Small intestine (tissue), 7 donors: ENCODE results near the gene NOL3. TPM values are rescaled to one million over a fixed set of nuclear protein-coding genes. Genes with fewer than 3 reads are reported as not detected.
A peak's percentile ranks its signal among the peaks of the same experiment; 100 is the strongest.

Experiments
- DNase-seq, 2 donors: peaks; one replicate each; pipeline versions ENCODE4 v3.0.0 to v3.0.0-alpha.2; 2013
- FAIRE-seq: peaks from 2 replicates; lab custom pipeline; 2012; peaks lifted over from hg19 to GRCh38; lab: Jason Lieb, UNC
- H3K27ac ChIP-seq, 3 donors: one replicate each; pipeline ENCODE4 v1.5.1; 2013; ENCODE audit warnings: low read length in 2 of 3, mild to moderate bottlenecking in 2 of 3, control low read depth in 1 of 3, inconsistent platforms in 1 of 3, low read depth in 1 of 3, moderate library complexity in 1 of 3
- H3K27me3 ChIP-seq, 3 donors: one replicate each; pipeline ENCODE4 v1.6.1; 2013; ENCODE audit warnings: low read length in 3 of 3, inconsistent platforms in 1 of 3; ENCODE audit not compliant: control insufficient read depth in 3 of 3, insufficient read depth in 3 of 3
- H3K36me3 ChIP-seq, 3 donors: one replicate each; pipeline ENCODE4 v1.6.1; 2013; ENCODE audit warnings: low read length in 3 of 3, inconsistent platforms in 1 of 3, low read depth in 1 of 3, mild to moderate bottlenecking in 1 of 3, moderate library complexity in 1 of 3; ENCODE audit not compliant: control insufficient read depth in 3 of 3, insufficient read depth in 2 of 3
- H3K4me1 ChIP-seq, 3 donors: one replicate each; pipeline ENCODE4 v1.6.1; 2013; ENCODE audit warnings: low read length in 2 of 3, inconsistent platforms in 1 of 3, low read depth in 1 of 3, mild to moderate bottlenecking in 1 of 3, moderate library complexity in 1 of 3; ENCODE audit not compliant: control insufficient read depth in 3 of 3, insufficient read depth in 2 of 3
- H3K4me3 ChIP-seq, 3 donors: one replicate each; pipeline ENCODE4 v1.5.1; 2013; ENCODE audit warnings: low read length in 3 of 3, control low read depth in 1 of 3, inconsistent platforms in 1 of 3, low read depth in 1 of 3, mild to moderate bottlenecking in 1 of 3, moderate library complexity in 1 of 3
- H3K9me3 ChIP-seq, 2 donors: one replicate each; pipeline ENCODE4 v1.6.1; 2013; ENCODE audit warnings: low read depth in 1 of 2, low read length in 1 of 2; ENCODE audit not compliant: control insufficient read depth in 2 of 2, insufficient read depth in 1 of 2
- WGBS, 3 donors: extraction: QIAGEN DNeasy Blood & Tissue Kit; methylation state at CpG; one replicate each; pipeline ENCODE4 v1.1.7; 2013; 5-methylcytosine and 5-hydroxymethylcytosine counted together
- polyA plus RNA-seq, 4 donors: library from polyadenylated mRNA; stranded (reverse) in 3 of 4; unstranded in 1 of 4; fragments of 200-250 nt in 3 of 4; fragments of 120-200 nt in 1 of 4; gene quantifications; one replicate each; pipeline versions ENCODE4 v1.2.1 to v1.2.3, GENCODE V29; 2013
- donor health status: healthy with polysubstance abuse.
- donor health status: control.
- donor health status: control.
- donor health status: Bipolar disorder and iron deficiency.
- donor health status: healthy.

NOL3 gene
- polyA plus RNA-seq, 4 donors: 4.5 to 17.1 (median 9.5) TPM

DNA sequence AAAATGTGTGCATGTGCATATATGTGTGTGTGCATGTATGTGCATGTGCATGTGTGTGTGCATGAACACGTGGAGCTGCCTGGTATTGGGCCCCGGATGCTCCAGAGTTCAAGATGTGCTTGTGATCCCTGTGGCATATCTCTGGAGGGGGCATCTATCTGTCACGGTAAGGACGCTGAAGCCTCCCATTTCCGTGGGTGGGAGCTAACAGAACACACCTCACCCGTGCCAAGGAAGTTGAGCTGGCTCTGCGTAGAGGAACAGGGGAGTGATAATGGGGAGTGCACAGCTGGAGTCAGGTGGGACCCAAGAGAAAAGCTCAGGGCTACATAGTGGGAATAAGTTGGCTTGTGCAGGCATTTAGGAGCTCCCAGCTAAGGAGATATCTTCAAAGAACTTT is 41.3 kb downstream of the NOL3 start:
- H3K36me3 ChIP-seq: peaks cover 0 to 39% (median 0%) of the 10 kb centered on the region in 3 donors
- no peak overlapping the region for H3K27ac ChIP-seq
- no peak for DNase-seq
- 85 to 91% (median 87%) methylated on average over 7 of the region's 7 CpGs for WGBS, 3 donors
- H3K27me3 ChIP-seq: no peaks in the 10 kb centered on the region
- FAIRE-seq: no peak
- H3K4me3 ChIP-seq: no peak overlapping the region
- H3K4me1 ChIP-seq: peaks cover 0 to 5% (median 0%) of the 10 kb centered on the region in 3 donors
- no peaks in the 10 kb centered on the region for H3K9me3 ChIP-seq

GRCh38 chr16:67212766-67213165 is 42.4 kb downstream of the NOL3 start:
- Histone ChIP-seq H3K4me3 (no peak overlapping the region), H3K9me3 (no peaks in the 10 kb centered on the region), H3K27me3 (no peaks in the 10 kb centered on the region), H3K36me3 (peaks cover 0 to 33% (median 0%) of the 10 kb centered on the region in 3 donors), H3K27ac (no peak overlapping the region), H3K4me1 (peaks cover 0 to 5% (median 0%) of the 10 kb centered on the region in 3 donors)
- no peak for DNase-seq
- FAIRE-seq: no peak

DNA sequence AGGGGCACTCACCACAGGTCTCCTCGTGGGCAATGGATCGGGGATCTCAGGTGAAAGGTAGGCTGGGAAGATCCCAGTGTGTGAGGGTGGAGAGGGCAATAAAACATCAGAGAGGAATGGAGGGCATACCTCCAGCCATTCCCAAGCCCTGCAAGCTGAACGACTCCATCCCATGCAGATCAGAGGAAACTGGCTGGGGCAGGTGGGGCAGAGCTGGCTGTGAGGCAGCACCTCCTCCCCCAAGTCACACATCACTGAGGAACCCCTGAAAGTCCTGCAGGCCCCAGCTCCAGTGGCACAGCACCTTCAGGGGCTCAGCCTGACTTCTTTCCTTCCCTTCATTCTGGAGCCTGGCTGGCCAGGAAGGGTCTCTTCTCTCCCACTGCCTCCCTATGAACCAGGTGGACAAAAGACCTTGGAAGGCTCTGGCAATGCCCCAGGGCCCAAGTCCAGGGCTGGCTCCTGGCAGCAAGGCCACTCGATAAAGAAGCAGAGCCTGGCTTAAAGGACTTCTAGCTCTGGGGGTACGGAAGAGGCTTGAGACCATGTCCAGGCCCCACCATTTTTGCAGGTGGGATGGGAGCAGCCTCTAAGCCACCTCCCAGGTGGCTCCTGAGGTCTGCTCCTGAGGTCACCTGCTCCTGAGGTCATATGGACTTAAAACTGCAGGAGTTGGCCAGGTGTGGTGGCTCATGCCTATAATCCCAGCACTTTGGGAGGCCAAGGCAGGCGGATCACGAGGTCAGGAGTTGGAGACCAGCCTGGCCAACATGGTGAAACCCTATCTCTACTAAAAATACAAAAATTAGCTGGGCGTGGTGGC is 43.1 kb downstream of the NOL3 start:
- no peak for DNase-seq
- Histone ChIP-seq H3K9me3 (no peaks in the 10 kb centered on the region), H3K36me3 (peaks cover 0 to 32% (median 0%) of the 10 kb centered on the region in 3 donors), H3K4me1 (peaks cover 0 to 5% (median 0%) of the 10 kb centered on the region in 3 donors), H3K27ac (no peak overlapping the region), H3K4me3 (no peak overlapping the region), H3K27me3 (no peaks in the 10 kb centered on the region)
- no peak for FAIRE-seq
- 54 to 73% (median 56%) methylated on average over 8 of the region's 8 CpGs for WGBS, 3 donors

DNA sequence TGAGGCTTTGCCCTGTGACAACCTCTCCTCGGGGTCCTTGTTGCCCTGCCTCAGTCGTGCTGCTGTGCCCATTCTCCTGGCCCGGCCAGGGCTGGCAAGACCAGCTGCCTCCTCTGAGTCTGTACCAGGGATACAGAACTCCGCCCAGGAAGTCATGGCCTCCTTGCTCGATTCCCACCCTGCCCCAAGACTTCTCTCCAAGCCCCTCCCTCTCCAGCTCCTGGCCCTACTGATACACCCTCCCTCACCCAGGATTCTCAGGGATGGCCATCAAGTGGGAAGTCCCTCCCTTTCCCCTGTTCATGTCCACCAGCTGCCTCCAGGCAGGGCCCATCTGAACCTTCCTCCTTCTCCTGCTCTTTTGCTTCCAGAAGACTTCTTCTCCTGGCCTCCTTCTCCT is 45.4 kb downstream of the NOL3 start:
- Histone ChIP-seq H3K4me3 (no peak overlapping the region), H3K27me3 (no peaks in the 10 kb centered on the region), H3K27ac (no peak overlapping the region), H3K36me3 (peaks cover 0 to 19% (median 0%) of the 10 kb centered on the region in 3 donors), H3K4me1 (peaks cover 0 to 5% (median 0%) of the 10 kb centered on the region in 3 donors), H3K9me3 (no peaks in the 10 kb centered on the region)
- DNase-seq (no peak), FAIRE-seq (no peak)
- WGBS, 3 donors: 70 to 77% (median 74%) methylated on average over 5 of the region's 5 CpGs

DNA sequence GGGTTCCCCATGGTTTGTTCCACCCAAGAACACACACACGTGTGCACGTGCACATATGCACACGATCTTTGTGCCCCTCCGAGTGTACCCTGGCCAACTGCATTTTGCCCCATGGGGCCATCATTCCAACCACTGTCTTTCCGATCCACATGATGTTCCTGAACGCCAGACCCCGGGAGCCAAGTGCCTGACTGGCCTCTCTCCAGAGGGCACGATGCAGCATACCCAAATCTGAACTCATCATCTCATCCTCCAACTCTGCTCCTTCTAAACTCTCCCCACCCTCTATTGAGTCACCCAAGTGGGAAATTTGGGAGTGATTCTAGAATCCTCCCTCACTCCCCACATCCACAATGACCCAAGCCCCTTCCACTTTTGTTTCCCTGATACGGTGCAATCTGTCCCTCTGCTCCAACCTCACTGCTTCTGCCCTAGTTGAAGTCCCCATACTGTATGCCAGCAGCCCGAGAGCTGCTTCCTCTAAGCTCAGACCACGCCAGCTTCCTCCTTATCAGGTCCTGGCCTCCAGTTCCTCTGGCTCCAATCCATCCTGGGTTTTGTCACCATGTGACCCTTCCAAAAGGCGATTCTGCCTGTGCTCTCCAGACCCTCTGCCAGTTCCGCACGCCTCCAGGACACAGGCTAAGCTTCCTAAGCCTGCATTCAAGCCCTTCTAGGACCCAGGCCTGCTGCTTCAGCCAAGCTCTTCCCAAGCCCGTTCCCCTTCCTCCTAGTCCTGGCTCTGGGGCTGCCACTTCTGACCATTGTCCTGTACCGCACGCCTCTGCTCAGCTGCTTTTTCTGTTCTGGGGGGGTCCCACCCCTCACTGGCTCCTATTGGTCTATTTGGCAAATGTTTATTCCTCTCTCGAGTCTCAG is 46.5 kb downstream of the NOL3 start:
- Histone ChIP-seq H3K36me3 (peaks cover 0 to 15% (median 0%) of the 10 kb centered on the region in 3 donors), H3K9me3 (no peaks in the 10 kb centered on the region), H3K4me1 (peaks cover 0 to 5% (median 0%) of the 10 kb centered on the region in 3 donors), H3K27me3 (no peaks in the 10 kb centered on the region), H3K27ac (no peak overlapping the region), H3K4me3 (no peak overlapping the region)
- no peak for DNase-seq
- WGBS, 3 donors: 70 to 80% (median 80%) methylated on average over 18 of the region's 18 CpGs
- no peak for FAIRE-seq

- Histone ChIP-seq H3K4me1 (peaks cover 0 to 13% (median 6%) of the 10 kb centered on the region in 3 donors), H3K27me3 (no peaks in the 10 kb centered on the region), H3K4me3 (no peak overlapping the region), H3K9me3 (no peaks in the 10 kb centered on the region), H3K36me3 (peaks cover 2 to 10% (median 6%) of the 10 kb centered on the region in 3 donors), H3K27ac (peak overlapping the region in 1 of 3 donors; percentile 0)
- FAIRE-seq (no peak), DNase-seq (peak in 1 of 2 donors; percentile 68)
- WGBS, 3 donors: 9 to 32% (median 30%) methylated on average over 3 of the region's 3 CpGs
Observed at GRCh38 chr16:67223992-67224391, 53.7 kb downstream of the NOL3 start.

Other genes with a start within 250 kb of the NOL3 start
- 10 to 100 TPM in 1 of 4 donors, 1 to 10 TPM in 2, under 1 TPM in 1; 0.83 to 10.9 (median 3.6) TPM for gene RRAD, start 245.0 kb upstream of the NOL3 start, polyA plus RNA-seq
- 100 to 1,000 TPM in 3 of 4 donors, 10 to 100 TPM in 1; 79.7 to 274 (median 232) TPM for gene CIAO2B, start 236.1 kb upstream of the NOL3 start, polyA plus RNA-seq
- gene CES2, start 235.0 kb upstream of the NOL3 start, polyA plus RNA-seq: 100 to 1,000 TPM; 221 to 337 (median 294) TPM
- gene CES3, start 209.3 kb upstream of the NOL3 start, polyA plus RNA-seq: 10 to 100 TPM; 14.6 to 36.0 (median 24.3) TPM
- 10 to 100 TPM in 2 of 4 donors, 1 to 10 TPM in 2; 4.8 to 26.3 (median 10.5) TPM for gene CES4A, start 181.9 kb upstream of the NOL3 start, polyA plus RNA-seq
- 10 to 100 TPM in 2 of 4 donors, 1 to 10 TPM in 2; 5.4 to 21.6 (median 10.7) TPM for gene CBFB, start 141.4 kb upstream of the NOL3 start, polyA plus RNA-seq
- gene PHAF1, start 60.6 kb upstream of the NOL3 start, polyA plus RNA-seq: 10 to 100 TPM in 2 of 4 donors, 1 to 10 TPM in 2; 5.9 to 13.6 (median 8.7) TPM
- gene B3GNT9, start 19.5 kb upstream of the NOL3 start, polyA plus RNA-seq: 1 to 10 TPM in 3 of 4 donors, under 1 TPM in 1; 0.89 to 4.9 (median 2.6) TPM
- gene TRADD, start 10.6 kb upstream of the NOL3 start, polyA plus RNA-seq: 10 to 100 TPM; 16.6 to 37.8 (median 23.6) TPM
- gene FBXL8, start 10.6 kb upstream of the NOL3 start, polyA plus RNA-seq: 10 to 100 TPM in 1 of 4 donors, 1 to 10 TPM in 3; 5.8 to 13.1 (median 6.9) TPM
- gene HSF4, start 5.8 kb upstream of the NOL3 start, polyA plus RNA-seq: 10 to 100 TPM in 1 of 4 donors, 1 to 10 TPM in 3; 4.6 to 15.1 (median 7.6) TPM
- gene MATCAP1, start 13.4 kb downstream of the NOL3 start, polyA plus RNA-seq: 10 to 100 TPM; 15.7 to 19.0 (median 18.2) TPM
- 1 to 10 TPM; 1.6 to 7.9 (median 6.0) TPM for gene EXOC3L1, start 19.6 kb downstream of the NOL3 start, polyA plus RNA-seq
- gene E2F4, start 21.6 kb downstream of the NOL3 start, polyA plus RNA-seq: 10 to 100 TPM; 48.6 to 63.7 (median 58.3) TPM
- gene ELMO3, start 28.6 kb downstream of the NOL3 start, polyA plus RNA-seq: 100 to 1,000 TPM in 1 of 4 donors, 10 to 100 TPM in 3; 36.3 to 101 (median 67.4) TPM
- gene TMEM208, start 56.6 kb downstream of the NOL3 start, polyA plus RNA-seq: 100 to 1,000 TPM in 2 of 4 donors, 10 to 100 TPM in 2; 63.0 to 153 (median 102) TPM
- 10 to 100 TPM; 12.4 to 19.7 (median 15.8) TPM for gene FHOD1, start 76.9 kb downstream of the NOL3 start, polyA plus RNA-seq
- gene SLC9A5, start 78.4 kb downstream of the NOL3 start, polyA plus RNA-seq: under 1 TPM in 3 of 4 donors, not detected in 1; 0.39 to 0.78 (median 0.54) TPM
- gene PLEKHG4, start 109.0 kb downstream of the NOL3 start, polyA plus RNA-seq: 1 to 10 TPM; 1.6 to 7.9 (median 4.9) TPM
- under 1 TPM in 2 of 4 donors, not detected in 2; 0.01 to 0.19 TPM for gene KCTD19, start 156.2 kb downstream of the NOL3 start, polyA plus RNA-seq
- 1 to 10 TPM in 1 of 4 donors, under 1 TPM in 1, not detected in 2; 0.87 to 1.9 TPM for gene LRRC36, start 156.3 kb downstream of the NOL3 start, polyA plus RNA-seq
- gene TPPP3, start 223.0 kb downstream of the NOL3 start, polyA plus RNA-seq: 10 to 100 TPM; 10.3 to 34.8 (median 22.2) TPM
- gene ZDHHC1, start 245.9 kb downstream of the NOL3 start, polyA plus RNA-seq: 1 to 10 TPM in 3 of 4 donors, not detected in 1; 1.9 to 5.3 (median 5.2) TPM